Mesenteric fat pad (tissue), 1 donor: Measurements from ENCODE around the gene PCDHB8. TPM values are rescaled to one million over a fixed set of nuclear protein-coding genes. Genes with fewer than 3 reads are reported as not detected.
"Not testable (repeated sequence)": the region's sequence is repeated elsewhere in the genome, so short reads cannot be mapped to it uniquely, and the experiment has no call there.

Experiments
- DNase-seq: peaks from one replicate; pipeline ENCODE4 v3.0.0-alpha.2; 2020; ENCODE audit warnings: low spot score
- total RNA-seq: library from RNA; stranded (reverse); fragmentation: NEBNext Ultra II Directional; extraction: Animal tissue kit (Norgen Biotek cat#: 25700); gene quantifications from one replicate; pipeline ENCODE4 v1.2.1, GENCODE V29; 2021
- donor health status: DM: yes; HTN: yes; CAD: no.

PCDHB8 gene
- total RNA-seq, 1 donor from 2014 or later, result 2.4 TPM

- not testable (repeated sequence) for DNase-seq
Observed at GRCh38 chr5:141225421-141225820, 47.8 kb downstream of the PCDHB8 start.

Other genes with a start within 250 kb of the PCDHB8 start
- 1.1 TPM for gene PCDHAC2, start 211.3 kb upstream of the PCDHB8 start, total RNA-seq
- gene PCDHB1, start 126.4 kb upstream of the PCDHB8 start, total RNA-seq, result not detected
- gene PCDHB2, start 83.2 kb upstream of the PCDHB8 start, total RNA-seq, result 3.4 TPM
- gene PCDHB3, start 77.3 kb upstream of the PCDHB8 start, total RNA-seq, result 3.6 TPM
- gene PCDHB4, start 56.0 kb upstream of the PCDHB8 start, total RNA-seq, result 2.5 TPM
- 1.5 TPM for gene PCDHB5, start 42.6 kb upstream of the PCDHB8 start, total RNA-seq
- 0.48 TPM for gene PCDHB6, start 27.7 kb upstream of the PCDHB8 start, total RNA-seq
- 1.6 TPM for gene PCDHB7, start 5.1 kb upstream of the PCDHB8 start, total RNA-seq
- gene PCDHB16, start 4.6 kb downstream of the PCDHB8 start, total RNA-seq, result 1.6 TPM
- gene PCDHB9, start 9.4 kb downstream of the PCDHB8 start, total RNA-seq, result 1.0 TPM
- gene PCDHB10, start 14.6 kb downstream of the PCDHB8 start, total RNA-seq, result 1.4 TPM
- gene PCDHB11, start 21.8 kb downstream of the PCDHB8 start, total RNA-seq, result 2.0 TPM
- 3.3 TPM for gene PCDHB12, start 30.9 kb downstream of the PCDHB8 start, total RNA-seq
- 2.8 TPM for gene PCDHB13, start 36.1 kb downstream of the PCDHB8 start, total RNA-seq
- gene PCDHB14, start 45.6 kb downstream of the PCDHB8 start, total RNA-seq, result 1.9 TPM
- gene PCDHB15, start 67.6 kb downstream of the PCDHB8 start, total RNA-seq, result 3.4 TPM
- 0.61 TPM for gene SLC25A2, start 126.3 kb downstream of the PCDHB8 start, total RNA-seq
- 53.9 TPM for gene TAF7, start 143.0 kb downstream of the PCDHB8 start, total RNA-seq
- gene PCDHGA1, start 152.7 kb downstream of the PCDHB8 start, total RNA-seq, result 0.48 TPM
- 3.7 TPM for gene PCDHGA2, start 161.0 kb downstream of the PCDHB8 start, total RNA-seq
- 2.2 TPM for gene PCDHGA3, start 166.0 kb downstream of the PCDHB8 start, total RNA-seq
- gene PCDHGB1, start 172.3 kb downstream of the PCDHB8 start, total RNA-seq, result 1.3 TPM
- gene PCDHGA4, start 177.2 kb downstream of the PCDHB8 start, total RNA-seq, result 4.7 TPM
- 3.1 TPM for gene PCDHGB2, start 182.2 kb downstream of the PCDHB8 start, total RNA-seq
- 2.7 TPM for gene PCDHGA5, start 186.4 kb downstream of the PCDHB8 start, total RNA-seq
- 2.7 TPM for gene PCDHGB3, start 192.5 kb downstream of the PCDHB8 start, total RNA-seq
- 3.1 TPM for gene PCDHGA6, start 196.1 kb downstream of the PCDHB8 start, total RNA-seq
- 1.9 TPM for gene PCDHGA7, start 205.0 kb downstream of the PCDHB8 start, total RNA-seq
- gene PCDHGB4, start 209.9 kb downstream of the PCDHB8 start, total RNA-seq, result 3.2 TPM
- gene PCDHGA8, start 214.8 kb downstream of the PCDHB8 start, total RNA-seq, result 0.87 TPM
- 5.9 TPM for gene PCDHGB5, start 220.2 kb downstream of the PCDHB8 start, total RNA-seq
- gene PCDHGA9, start 225.0 kb downstream of the PCDHB8 start, total RNA-seq, result 3.9 TPM
- 5.3 TPM for gene PCDHGB6, start 230.2 kb downstream of the PCDHB8 start, total RNA-seq
- gene PCDHGA10, start 235.2 kb downstream of the PCDHB8 start, total RNA-seq, result 4.2 TPM
- 8.1 TPM for gene PCDHGB7, start 239.9 kb downstream of the PCDHB8 start, total RNA-seq
- 3.1 TPM for gene PCDHGA11, start 243.3 kb downstream of the PCDHB8 start, total RNA-seq